ENCODE measurements around the gene ZFAND5. TPM values are rescaled to one million over a fixed set of nuclear protein-coding genes. Genes with fewer than 3 reads are reported as not detected.

ZFAND5 gene
- total and polyA plus RNA-seq, 2 of the 13 experiments (the other 11 are each of a cell fraction or from before 2014, with no cell fraction given), result 53.4 to 60.2 TPM

DNA sequence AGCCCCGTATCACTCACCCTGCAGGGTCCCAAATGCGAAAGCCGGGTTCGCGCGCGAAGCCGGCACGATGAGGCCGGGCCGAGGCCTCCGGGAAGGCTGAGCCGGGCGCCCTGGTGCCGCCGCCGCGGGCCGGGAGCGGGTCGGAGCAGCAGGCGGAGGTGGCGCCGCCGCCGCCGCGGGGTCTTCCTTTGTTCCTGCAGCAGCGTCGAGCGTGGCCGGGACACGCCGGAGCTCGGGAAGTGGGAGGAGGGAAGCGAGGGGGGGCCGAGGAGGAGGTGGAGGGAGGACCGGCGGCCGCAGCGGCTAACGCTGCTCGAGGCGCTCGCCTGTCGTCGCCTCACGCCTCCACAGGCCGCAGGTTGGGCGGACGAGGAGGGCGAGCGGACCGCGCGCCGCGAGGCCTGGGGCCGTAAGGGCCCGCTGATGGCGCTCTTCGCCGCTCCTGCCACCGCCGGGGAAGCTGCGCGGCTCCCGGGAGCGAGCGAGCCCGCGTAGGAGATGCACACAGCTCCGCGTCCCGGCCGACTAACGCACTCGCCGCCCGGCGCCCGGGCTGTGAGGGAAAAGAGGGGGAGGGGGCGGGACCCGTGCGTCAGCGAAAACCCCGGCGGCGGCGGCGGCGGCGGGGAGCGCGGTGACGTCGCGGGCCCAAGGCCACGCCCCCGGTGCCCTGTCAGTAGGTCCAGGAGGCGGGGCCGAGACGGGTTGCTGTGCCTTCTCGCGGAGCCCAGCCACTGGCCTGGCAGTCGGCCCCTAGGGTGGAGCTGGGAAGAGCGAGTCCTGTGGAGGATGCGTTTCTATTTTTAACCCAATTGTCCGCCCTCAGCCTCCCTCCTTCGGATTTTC is at the start of gene ZFAND5 (continued):
- TF ChIP-seq, protein P1, sequence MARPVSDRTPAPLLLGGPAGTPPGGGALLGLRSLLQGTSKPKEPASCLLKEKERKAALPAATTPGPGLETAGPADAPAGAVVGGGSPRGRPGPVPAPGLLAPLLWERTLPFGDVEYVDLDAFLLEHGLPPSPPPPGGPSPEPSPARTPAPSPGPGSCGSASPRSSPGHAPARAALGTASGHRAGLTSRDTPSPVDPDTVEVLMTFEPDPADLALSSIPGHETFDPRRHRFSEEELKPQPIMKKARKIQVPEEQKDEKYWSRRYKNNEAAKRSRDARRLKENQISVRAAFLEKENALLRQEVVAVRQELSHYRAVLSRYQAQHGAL (CRISPR knock-in tag; IDR thresholded peaks at IDR 0.05; ENCODE audit: not compliant biosample characterization), result no peak
- no peak for TF ChIP-seq HOMEZ (CRISPR knock-in tag; IDR thresholded peaks at IDR 0.05; ENCODE audit: low read depth)
- peak; percentile 10 for TF ChIP-seq ASH2L (IDR thresholded peaks at IDR 0.05; ENCODE audit: insufficient read length, low read depth, low read length)
- TF ChIP-seq, protein P2, sequence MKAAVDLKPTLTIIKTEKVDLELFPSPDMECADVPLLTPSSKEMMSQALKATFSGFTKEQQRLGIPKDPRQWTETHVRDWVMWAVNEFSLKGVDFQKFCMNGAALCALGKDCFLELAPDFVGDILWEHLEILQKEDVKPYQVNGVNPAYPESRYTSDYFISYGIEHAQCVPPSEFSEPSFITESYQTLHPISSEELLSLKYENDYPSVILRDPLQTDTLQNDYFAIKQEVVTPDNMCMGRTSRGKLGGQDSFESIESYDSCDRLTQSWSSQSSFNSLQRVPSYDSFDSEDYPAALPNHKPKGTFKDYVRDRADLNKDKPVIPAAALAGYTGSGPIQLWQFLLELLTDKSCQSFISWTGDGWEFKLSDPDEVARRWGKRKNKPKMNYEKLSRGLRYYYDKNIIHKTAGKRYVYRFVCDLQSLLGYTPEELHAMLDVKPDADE (CRISPR knock-in tag; IDR thresholded peaks at IDR 0.05), result no peak; the same call in 1 of the 2 replicates
- TF ChIP-seq TARDBP (CRISPR knock-in tag; IDR thresholded peaks at IDR 0.05), result no peak
- 0 out of 2 replicates have a peak, but pooled peaks have one; percentile 30 for TF ChIP-seq ZNF879 (CRISPR knock-in tag; IDR thresholded peaks at IDR 0.05)
- TF ChIP-seq ZNF292 (CRISPR knock-in tag; IDR thresholded peaks at IDR 0.05; ENCODE audit: borderline replicate concordance, low read depth), result no peak
- peak; percentile 67; the same call in 1 of the 2 replicates for TF ChIP-seq POGZ (CRISPR knock-in tag; IDR thresholded peaks at IDR 0.05)
- TF ChIP-seq, protein P3, sequence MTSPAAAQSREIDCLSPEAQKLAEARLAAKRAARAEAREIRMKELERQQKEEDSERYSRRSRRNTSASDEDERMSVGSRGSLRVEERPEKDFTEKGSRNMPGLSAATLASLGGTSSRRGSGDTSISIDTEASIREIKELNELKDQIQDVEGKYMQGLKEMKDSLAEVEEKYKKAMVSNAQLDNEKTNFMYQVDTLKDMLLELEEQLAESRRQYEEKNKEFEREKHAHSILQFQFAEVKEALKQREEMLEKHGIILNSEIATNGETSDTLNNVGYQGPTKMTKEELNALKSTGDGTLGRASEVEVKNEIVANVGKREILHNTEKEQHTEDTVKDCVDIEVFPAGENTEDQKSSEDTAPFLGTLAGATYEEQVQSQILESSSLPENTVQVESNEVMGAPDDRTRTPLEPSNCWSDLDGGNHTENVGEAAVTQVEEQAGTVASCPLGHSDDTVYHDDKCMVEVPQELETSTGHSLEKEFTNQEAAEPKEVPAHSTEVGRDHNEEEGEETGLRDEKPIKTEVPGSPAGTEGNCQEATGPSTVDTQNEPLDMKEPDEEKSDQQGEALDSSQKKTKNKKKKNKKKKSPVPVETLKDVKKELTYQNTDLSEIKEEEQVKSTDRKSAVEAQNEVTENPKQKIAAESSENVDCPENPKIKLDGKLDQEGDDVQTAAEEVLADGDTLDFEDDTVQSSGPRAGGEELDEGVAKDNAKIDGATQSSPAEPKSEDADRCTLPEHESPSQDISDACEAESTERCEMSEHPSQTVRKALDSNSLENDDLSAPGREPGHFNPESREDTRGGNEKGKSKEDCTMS (CRISPR knock-in tag; conservative IDR thresholded peaks at IDR 0.05), result no peak
- TF ChIP-seq HINFP (CRISPR knock-in tag; IDR thresholded peaks at IDR 0.05; ENCODE audit: low read depth), result peak; percentile 9; the same call in 1 of the 2 replicates
- TF ChIP-seq PBX3 (CRISPR knock-in tag; IDR thresholded peaks at IDR 0.05; ENCODE audit: borderline replicate concordance), result no peak
- peak; percentile 97 for TF ChIP-seq POLR2AphosphoS5 (IDR thresholded peaks at IDR 0.05; ENCODE audit: low read depth, low read length)
- no peak for TF ChIP-seq KDM6A (CRISPR knock-in tag; IDR thresholded peaks at IDR 0.05; ENCODE audit: low read depth)
- TF ChIP-seq, protein P4, sequence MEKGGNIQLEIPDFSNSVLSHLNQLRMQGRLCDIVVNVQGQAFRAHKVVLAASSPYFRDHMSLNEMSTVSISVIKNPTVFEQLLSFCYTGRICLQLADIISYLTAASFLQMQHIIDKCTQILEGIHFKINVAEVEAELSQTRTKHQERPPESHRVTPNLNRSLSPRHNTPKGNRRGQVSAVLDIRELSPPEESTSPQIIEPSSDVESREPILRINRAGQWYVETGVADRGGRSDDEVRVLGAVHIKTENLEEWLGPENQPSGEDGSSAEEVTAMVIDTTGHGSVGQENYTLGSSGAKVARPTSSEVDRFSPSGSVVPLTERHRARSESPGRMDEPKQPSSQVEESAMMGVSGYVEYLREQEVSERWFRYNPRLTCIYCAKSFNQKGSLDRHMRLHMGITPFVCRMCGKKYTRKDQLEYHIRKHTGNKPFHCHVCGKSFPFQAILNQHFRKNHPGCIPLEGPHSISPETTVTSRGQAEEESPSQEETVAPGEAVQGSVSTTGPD (CRISPR knock-in tag; IDR thresholded peaks at IDR 0.05), result no peak
- no peak for TF ChIP-seq CBX2 (IDR thresholded peaks at IDR 0.05; ENCODE audit: low read depth, low read length)
- no peak for TF ChIP-seq CBX2 (CRISPR knock-in tag; IDR thresholded peaks at IDR 0.05; ENCODE audit: low read depth)
- no peak for TF ChIP-seq CENPT (CRISPR knock-in tag; IDR thresholded peaks at IDR 0.05; ENCODE audit: low read depth)

Measured in HepG2 (cell line).